Stomach (tissue), 9 donors: Measurements from ENCODE around the gene SPINK2. TPM values are rescaled to one million over a fixed set of nuclear protein-coding genes. Genes with fewer than 3 reads are reported as not detected.

Source experiments
- DNase-seq, 2 donors: peaks; one replicate each; pipeline versions ENCODE4 v3.0.0 to v3.0.0-alpha.2; 2013 to 2019
- H3K27ac ChIP-seq, 5 donors: fragments of 200-600 bp in 4 of 5; sonication (generic) in 4 of 5; one replicate each; pipeline ENCODE4 v1.5.1; 2013 to 2019; ENCODE audit warnings: mild to moderate bottlenecking in 1 of 5, moderate library complexity in 1 of 5
- H3K27me3 ChIP-seq, 3 donors: fragments of 200-600 bp; sonication (generic); one replicate each; pipeline ENCODE4 v1.5.1; 2017 to 2019; ENCODE audit warnings: mixed run types in 1 of 3
- H3K36me3 ChIP-seq, 4 donors: fragments of 200-600 bp; sonication (generic); 1 replicate in 3 of 4; 2 replicates in 1 of 4; pipeline ENCODE4 v1.5.1; 2016 to 2019
- H3K4me1 ChIP-seq, 4 donors: fragments of 200-600 bp; sonication (generic); one replicate each; pipeline ENCODE4 v1.5.1; 2016 to 2019
- H3K4me3 ChIP-seq, 4 donors: fragments of 200-600 bp; sonication (generic) in 3 of 4; one replicate each; pipeline ENCODE4 v1.5.1; 2016 to 2019; ENCODE audit warnings: mild to moderate bottlenecking in 1 of 4
- H3K9me3 ChIP-seq, 4 donors: fragments of 200-600 bp; sonication (generic); one replicate each; pipeline ENCODE4 v1.5.1; 2016 to 2019
- EP300 ChIP-seq: sonication (generic); formaldehyde crosslinking; IDR thresholded peaks from one replicate; pipeline ENCODE4 v1.6.1; 2017; ENCODE audit warnings: antibody characterized with exemption
- POLR2A ChIP-seq, 4 donors: fragments of 450-650 bp; IDR thresholded peaks; one replicate each; pipeline ENCODE4 v1.6.1; 2016; ENCODE audit warnings: antibody characterized with exemption in 4 of 4, control low read depth in 2 of 4, mild to moderate bottlenecking in 1 of 4, moderate library complexity in 1 of 4
- POLR2AphosphoS5 ChIP-seq, 3 donors: sonication (generic); formaldehyde crosslinking; IDR thresholded peaks; one replicate each; pipeline ENCODE4 v1.6.1; 2016; ENCODE audit warnings: antibody characterized with exemption in 3 of 3
- WGBS, 5 donors: extraction: QIAGEN DNeasy Blood & Tissue Kit in 3 of 5; methylation state at CpG; one replicate each; pipeline versions ENCODE4 v1.1.5 to v1.1.7; 2013 to 2018; 5-methylcytosine and 5-hydroxymethylcytosine counted together
- intact Hi-C: fragments of 100-400 bp; cut with DNase I; formaldehyde crosslinking; loops from one replicate; pipeline ENCODE4 v1.15.1; 2023; ENCODE audit warnings: low total_unique reads
- polyA plus RNA-seq, 3 donors: library from polyadenylated mRNA; stranded (reverse); fragments of 200-250 nt; gene quantifications; one replicate each; pipeline ENCODE4 v1.2.3, GENCODE V29; 2013
- total RNA-seq, 5 donors: library from RNA; depleted of rRNA; stranded (reverse); fragments of >200 nt; gene quantifications; one replicate each; pipeline versions ENCODE4 v1.1.0 to v1.2.3, GENCODE V29; 2014 to 2016
- TF ChIP-seq, protein P1 (sequence below), 7 experiments: fragments of 450-650 bp in 4 of 7; fragments of 200-600 bp in 3 of 7; sonication (generic) in 3 of 7; IDR thresholded peaks; one replicate each; pipeline ENCODE4 v1.5.1; 2016 to 2019; ENCODE audit warnings: antibody characterized with exemption in 7 of 7, control low read depth in 2 of 7, mild to moderate bottlenecking in 1 of 7
- donor health status: healthy with polysubstance abuse.
- donor health status: Bipolar disorder and iron deficiency.
- donor health status: healthy.

The SPINK2 gene
- total and polyA plus RNA-seq, 8 donors = 0.70 to 2.3 TPM; not detected in 6

DNA sequence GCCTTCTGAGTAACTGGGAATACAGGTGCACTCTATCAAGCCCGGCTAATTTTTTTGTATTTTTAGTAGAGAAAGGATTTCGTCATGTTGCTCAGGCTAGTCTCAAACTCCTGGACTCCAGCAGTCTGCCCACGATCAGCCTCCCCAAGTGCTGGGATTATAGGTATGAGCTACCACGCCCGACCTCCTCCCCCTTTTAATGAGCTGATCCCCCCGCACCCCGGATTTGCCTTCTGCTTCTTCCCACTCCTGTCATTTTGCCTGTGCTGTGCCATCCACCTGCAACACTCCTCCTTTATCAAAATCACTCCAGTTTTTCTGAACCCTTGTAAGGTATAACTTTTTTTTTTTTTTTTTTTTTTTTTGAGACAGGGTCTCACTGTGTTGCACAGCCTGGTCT lies 33.4 kb downstream of the SPINK2 start:
- WGBS, 5 donors = 75 to 87% (median 84%) methylated on average over 7 of the region's 7 CpGs
- Histone ChIP-seq H3K36me3 (no peaks in the 10 kb centered on the region), H3K27me3 (no peaks in the 10 kb centered on the region), H3K9me3 (no peaks in the 10 kb centered on the region), H3K27ac (no peak overlapping the region), H3K4me3 (no peak overlapping the region), H3K4me1 (peaks cover 0 to 10% (median 8%) of the 10 kb centered on the region in 4 donors)
- no peak for DNase-seq
- intact Hi-C loops = no loop called here
- TF ChIP-seq EP300 (no peak), POLR2A (IDR thresholded peaks at IDR 0.05) (no peak), POLR2AphosphoS5 (IDR thresholded peaks at IDR 0.05) (no peak)
- TF ChIP-seq, protein P1, sequence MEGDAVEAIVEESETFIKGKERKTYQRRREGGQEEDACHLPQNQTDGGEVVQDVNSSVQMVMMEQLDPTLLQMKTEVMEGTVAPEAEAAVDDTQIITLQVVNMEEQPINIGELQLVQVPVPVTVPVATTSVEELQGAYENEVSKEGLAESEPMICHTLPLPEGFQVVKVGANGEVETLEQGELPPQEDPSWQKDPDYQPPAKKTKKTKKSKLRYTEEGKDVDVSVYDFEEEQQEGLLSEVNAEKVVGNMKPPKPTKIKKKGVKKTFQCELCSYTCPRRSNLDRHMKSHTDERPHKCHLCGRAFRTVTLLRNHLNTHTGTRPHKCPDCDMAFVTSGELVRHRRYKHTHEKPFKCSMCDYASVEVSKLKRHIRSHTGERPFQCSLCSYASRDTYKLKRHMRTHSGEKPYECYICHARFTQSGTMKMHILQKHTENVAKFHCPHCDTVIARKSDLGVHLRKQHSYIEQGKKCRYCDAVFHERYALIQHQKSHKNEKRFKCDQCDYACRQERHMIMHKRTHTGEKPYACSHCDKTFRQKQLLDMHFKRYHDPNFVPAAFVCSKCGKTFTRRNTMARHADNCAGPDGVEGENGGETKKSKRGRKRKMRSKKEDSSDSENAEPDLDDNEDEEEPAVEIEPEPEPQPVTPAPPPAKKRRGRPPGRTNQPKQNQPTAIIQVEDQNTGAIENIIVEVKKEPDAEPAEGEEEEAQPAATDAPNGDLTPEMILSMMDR (IDR thresholded peaks at IDR 0.05) = no peak

DNA sequence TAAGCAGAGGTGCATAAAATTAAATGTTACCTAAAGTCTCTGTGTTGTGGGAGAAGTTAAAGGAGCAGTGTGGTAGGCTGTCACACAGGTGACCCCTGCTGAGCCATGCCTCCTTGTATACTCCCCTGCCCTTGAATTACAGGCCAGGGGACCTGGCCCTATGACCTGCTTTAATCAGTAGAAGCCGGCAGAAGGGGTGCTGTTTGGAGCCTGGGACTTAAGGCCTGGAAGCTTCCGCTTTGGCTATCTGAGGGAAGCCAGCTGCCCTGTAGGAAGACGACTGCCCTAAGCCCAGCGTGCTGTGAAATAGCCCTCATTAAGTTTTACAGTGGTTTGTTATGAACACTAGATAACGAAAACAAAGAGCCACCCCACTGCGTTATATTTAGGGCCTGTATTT lies 34.1 kb downstream of the SPINK2 start:
- peak in 1 of 2 donors; percentile 63 for DNase-seq
- 24 to 47% (median 31%) methylated on average over 6 of the region's 6 CpGs for WGBS, 5 donors
- no peaks in the 10 kb centered on the region for H3K9me3 ChIP-seq
- intact Hi-C loops = no loop called here
- H3K36me3 ChIP-seq = no peaks in the 10 kb centered on the region
- H3K4me1 ChIP-seq = peaks cover 0 to 10% (median 8%) of the 10 kb centered on the region in 4 donors
- no peaks in the 10 kb centered on the region for H3K27me3 ChIP-seq
- no peak for TF ChIP-seq EP300
- no peak for TF ChIP-seq POLR2A (IDR thresholded peaks at IDR 0.05)
- TF ChIP-seq POLR2AphosphoS5 (IDR thresholded peaks at IDR 0.05) = no peak
- H3K27ac ChIP-seq = peak overlapping the region in 4 of 5 donors; percentile 7 to 59 (median 38)
- no peak overlapping the region for H3K4me3 ChIP-seq

DNA sequence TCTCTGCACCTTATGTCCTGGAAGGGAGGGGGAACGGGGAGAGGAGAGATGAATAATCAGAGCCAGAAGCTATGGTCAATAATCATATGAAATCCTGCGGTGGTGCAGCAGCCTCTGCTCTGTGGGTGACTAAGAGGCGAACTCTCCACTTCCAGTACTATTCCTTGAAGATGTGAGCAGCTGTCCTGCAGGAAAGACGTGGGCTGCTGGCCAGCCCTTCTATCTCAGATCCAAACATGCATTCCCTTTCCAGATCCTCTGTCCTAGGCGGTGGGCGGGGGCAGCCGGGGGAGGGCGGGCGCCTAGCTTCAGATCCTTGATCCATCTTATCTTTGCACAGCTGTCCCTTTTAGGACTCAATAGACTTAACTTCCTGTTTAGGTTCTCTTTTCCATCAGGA lies 34.5 kb downstream of the SPINK2 start:
- DNase-seq = peak; percentile 28 to 78
- intact Hi-C loops = no loop called here

DNA sequence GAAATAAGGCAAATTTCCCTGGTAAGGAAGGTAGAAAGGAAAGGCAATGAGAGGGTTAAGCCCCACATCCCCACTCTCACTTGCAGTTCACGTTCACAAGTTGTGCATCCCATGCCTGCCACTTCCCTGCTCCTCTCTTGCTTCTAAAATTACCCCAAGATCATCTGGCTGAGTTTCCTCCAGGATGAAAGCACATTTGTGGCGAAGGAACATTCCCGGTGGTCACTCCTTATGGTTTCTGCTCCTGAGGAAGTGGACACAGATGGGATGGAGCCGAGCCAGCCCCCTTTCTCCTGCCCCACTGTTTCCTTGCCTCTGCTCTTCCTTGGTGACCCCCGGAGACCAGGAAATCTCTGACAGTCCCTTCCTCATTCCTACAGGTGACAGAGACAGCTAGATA lies 37.5 kb downstream of the SPINK2 start:
- Histone ChIP-seq H3K27ac (no peak overlapping the region), H3K9me3 (no peaks in the 10 kb centered on the region), H3K27me3 (no peaks in the 10 kb centered on the region), H3K4me1 (peaks cover 0 to 10% (median 8%) of the 10 kb centered on the region in 4 donors), H3K4me3 (no peak overlapping the region), H3K36me3 (no peaks in the 10 kb centered on the region)
- 50 to 58% (median 51%) methylated on average over 5 of the region's 5 CpGs for WGBS, 5 donors
- DNase-seq = no peak
- intact Hi-C loops = no loop called here
- TF ChIP-seq, protein P1 (IDR thresholded peaks at IDR 0.05) = no peak
- TF ChIP-seq EP300 (no peak), POLR2AphosphoS5 (IDR thresholded peaks at IDR 0.05) (no peak), POLR2A (IDR thresholded peaks at IDR 0.05) (no peak)

More for the DNA sequence above, 34.5 kb downstream of the SPINK2 start:
- H3K27me3 ChIP-seq = no peaks in the 10 kb centered on the region
- 17 to 30% (median 25%) methylated on average over 9 of the region's 9 CpGs for WGBS, 5 donors
- peaks cover 0 to 10% (median 8%) of the 10 kb centered on the region in 4 donors for H3K4me1 ChIP-seq
- peak overlapping the region in 3 of 5 donors; percentile 30 to 59 (median 45) for H3K27ac ChIP-seq
- H3K9me3 ChIP-seq = no peaks in the 10 kb centered on the region
- no peak overlapping the region for H3K4me3 ChIP-seq
- TF ChIP-seq, protein P1 (IDR thresholded peaks at IDR 0.05) = no peak
- TF ChIP-seq POLR2A (IDR thresholded peaks at IDR 0.05) (no peak), POLR2AphosphoS5 (IDR thresholded peaks at IDR 0.05) (no peak)
- H3K36me3 ChIP-seq = no peaks in the 10 kb centered on the region

DNA sequence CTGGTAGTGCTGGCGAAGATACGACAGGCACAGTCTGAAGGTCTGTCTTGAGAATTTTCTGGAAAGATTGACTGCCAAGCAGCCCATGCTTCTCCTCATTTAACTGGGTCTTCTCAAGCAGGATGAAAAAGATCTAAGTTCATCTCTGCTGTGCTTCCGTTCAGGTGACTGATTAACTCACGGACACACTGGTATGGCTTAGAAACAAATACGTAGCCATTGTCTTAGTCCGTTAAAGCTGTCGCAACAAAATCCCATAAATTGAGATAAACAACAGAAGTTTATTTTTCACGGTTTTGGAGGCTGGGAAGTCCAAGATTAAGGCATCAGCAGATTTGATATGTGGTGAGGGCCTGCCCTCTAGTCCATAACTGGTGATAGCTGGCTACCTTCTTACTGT lies 39.5 kb downstream of the SPINK2 start:
- intact Hi-C loops = no loop called here
- Histone ChIP-seq H3K4me1 (peaks cover 0 to 5% (median 3%) of the 10 kb centered on the region in 4 donors), H3K4me3 (no peak overlapping the region), H3K27me3 (no peaks in the 10 kb centered on the region), H3K36me3 (no peaks in the 10 kb centered on the region), H3K27ac (no peak overlapping the region), H3K9me3 (no peaks in the 10 kb centered on the region)
- TF ChIP-seq, protein P1 (IDR thresholded peaks at IDR 0.05) = no peak
- TF ChIP-seq POLR2A (IDR thresholded peaks at IDR 0.05) (no peak), EP300 (no peak), POLR2AphosphoS5 (IDR thresholded peaks at IDR 0.05) (no peak)
- DNase-seq = no peak
- 77 to 85% (median 83%) methylated on average over 8 of the region's 8 CpGs for WGBS, 5 donors
